GM21528 (cell line): ENCODE results near the gene CLIP3.
"Not testable (repeated sequence)": the region's sequence is repeated elsewhere in the genome, so short reads cannot be mapped to it uniquely, and the experiment has no call there.

Experiments used
- ATAC-seq: cut with Tn5 transposase; IDR thresholded peaks from one replicate; pipeline ENCODE4 v1.9.1; 2021; ENCODE audit warnings: mild to moderate bottlenecking, moderate library complexity; ENCODE audit not compliant: unreplicated experiment, low FRiP score

Gene CLIP3

GRCh38 chr19:35983177-35983576 lies 49.5 kb downstream of the CLIP3 start:
- ATAC-seq = no peak

- not testable (repeated sequence) for ATAC-seq
Measured at GRCh38 chr19:35980997-35981396, 51.7 kb downstream of the CLIP3 start.

- no peak for ATAC-seq
Measured at GRCh38 chr19:35978832-35979365, 53.8 kb downstream of the CLIP3 start.

GRCh38 chr19:35978271-35978670 lies 54.4 kb downstream of the CLIP3 start:
- no peak for ATAC-seq

GRCh38 chr19:35977446-35978222 lies 55.0 kb downstream of the CLIP3 start:
- ATAC-seq = no peak

- ATAC-seq = no peak
Measured at GRCh38 chr19:35975608-35976214, 57.0 kb downstream of the CLIP3 start.

GRCh38 chr19:35973487-35973886 lies 59.2 kb downstream of the CLIP3 start:
- no peak for ATAC-seq

GRCh38 chr19:35966771-35967170 lies 65.9 kb downstream of the CLIP3 start:
- no peak for ATAC-seq
